Glutamatergic neuron (in vitro differentiated cells): ENCODE data around the gene HOXB5. TPM values are rescaled to one million over a fixed set of nuclear protein-coding genes. Genes with fewer than 3 reads are reported as not detected.

Experiments
- DNase-seq: peaks from one replicate; pipeline ENCODE4 v3.0.0; 2022
- H3K27ac Mint-ChIP-seq: one replicate; pipeline ENCODE4 v1.8.0; 2020; ENCODE audit warnings: mild to moderate bottlenecking, mixed read lengths, inconsistent platforms; ENCODE audit not compliant: unreplicated experiment
- H3K27me3 Mint-ChIP-seq: one replicate; pipeline ENCODE4 v1.8.0; 2020; ENCODE audit warnings: mild to moderate bottlenecking, moderate library complexity, mixed read lengths, inconsistent platforms; ENCODE audit not compliant: unreplicated experiment
- H3K36me3 Mint-ChIP-seq: one replicate; pipeline ENCODE4 v1.8.0; 2020; ENCODE audit warnings: mild to moderate bottlenecking, mixed read lengths, inconsistent platforms; ENCODE audit not compliant: unreplicated experiment
- H3K4me1 Mint-ChIP-seq: one replicate; pipeline ENCODE4 v1.8.0; 2020; ENCODE audit warnings: mild to moderate bottlenecking, low read depth, mixed read lengths, inconsistent platforms; ENCODE audit not compliant: unreplicated experiment
- H3K4me3 Mint-ChIP-seq: one replicate; pipeline ENCODE4 v1.8.0; 2020; ENCODE audit warnings: mild to moderate bottlenecking, mixed read lengths, inconsistent platforms; ENCODE audit not compliant: unreplicated experiment
- H3K9me3 Mint-ChIP-seq: one replicate; pipeline ENCODE4 v1.8.0; 2020; ENCODE audit warnings: mild to moderate bottlenecking, moderate library complexity, mixed read lengths, inconsistent platforms; ENCODE audit not compliant: unreplicated experiment
- CTCF ChIP-seq: fragments of 200-600 bp; sonication (generic); IDR thresholded peaks from one replicate; pipeline ENCODE4 v1.5.0; 2021; ENCODE audit not compliant: partially characterized antibody, unreplicated experiment
- total RNA-seq: library from RNA; stranded (reverse); fragmentation: NEBNext Ultra II Directional; extraction: Animal tissue kit (Norgen Biotek cat#: 25700); gene quantifications from one replicate; pipeline ENCODE4 v1.2.1, GENCODE V29; 2021; ENCODE audit not compliant: unreplicated experiment

HOXB5 gene
- total RNA-seq, 1 donor from 2014 or later = not detected

GRCh38 chr17:48567209-48567608, 26.4 kb downstream of the HOXB5 start:
- TF ChIP-seq CTCF = no peak
- no peak for DNase-seq
- Mint-ChIP-seq H3K4me1 (peaks cover 3% of the 10 kb centered on the region), H3K4me3 (no peak overlapping the region), H3K36me3 (no peaks in the 10 kb centered on the region), H3K27me3 (peaks cover 33% of the 10 kb centered on the region), H3K27ac (no peak overlapping the region), H3K9me3 (peaks cover 7% of the 10 kb centered on the region)

GRCh38 chr17:48566717-48567116, 26.9 kb downstream of the HOXB5 start:
- H3K4me3 Mint-ChIP-seq = no peak overlapping the region

GRCh38 chr17:48565925-48566710, 27.5 kb downstream of the HOXB5 start:
- Mint-ChIP-seq H3K36me3 (no peaks in the 10 kb centered on the region), H3K9me3 (peaks cover 7% of the 10 kb centered on the region), H3K27ac (no peak overlapping the region), H3K4me3 (no peak overlapping the region), H3K27me3 (peaks cover 33% of the 10 kb centered on the region), H3K4me1 (peaks cover 3% of the 10 kb centered on the region)
- TF ChIP-seq CTCF = no peak
- no peak for DNase-seq

More at GRCh38 chr17:48566717-48567116, 26.9 kb downstream of the HOXB5 start:
- TF ChIP-seq CTCF = no peak
- Mint-ChIP-seq H3K9me3 (peaks cover 7% of the 10 kb centered on the region), H3K36me3 (no peaks in the 10 kb centered on the region), H3K27me3 (peaks cover 33% of the 10 kb centered on the region), H3K4me1 (peaks cover 3% of the 10 kb centered on the region), H3K27ac (no peak overlapping the region)
- DNase-seq = no peak

GRCh38 chr17:48565022-48565554, 28.5 kb downstream of the HOXB5 start:
- DNase-seq = no peak
- H3K36me3 Mint-ChIP-seq = no peaks in the 10 kb centered on the region
- peaks cover 36% of the 10 kb centered on the region for H3K27me3 Mint-ChIP-seq
- peaks cover 3% of the 10 kb centered on the region for H3K4me1 Mint-ChIP-seq
- no peak for TF ChIP-seq CTCF
- peaks cover 7% of the 10 kb centered on the region for H3K9me3 Mint-ChIP-seq
- H3K27ac Mint-ChIP-seq = no peak overlapping the region
- H3K4me3 Mint-ChIP-seq = no peak overlapping the region
